Hematopoietic multipotent progenitor cell treated with erythropoietin and hydrocortisone succinate and interleukin-3 and kit ligand, for 6 days (in vitro differentiated cells): ENCODE results near the gene SMAD5.
A peak's percentile ranks its signal among the peaks of the same experiment; 100 is the strongest.

Experiments used
- DNase-seq: peaks from one replicate; pipeline ENCODE4 v3.0.0-alpha.2; 2015

SMAD5 gene

GRCh38 chr5:136115183-136115865, 17.3 kb upstream of the SMAD5 start:
- DNase-seq = no peak

- no peak for DNase-seq
Measured at GRCh38 chr5:136120529-136120928, 12.1 kb upstream of the SMAD5 start.

GRCh38 chr5:136123236-136123768, 9.3 kb upstream of the SMAD5 start:
- no peak for DNase-seq

- no peak for DNase-seq
Measured at GRCh38 chr5:136127560-136127959, 5.1 kb upstream of the SMAD5 start.

- no peak for DNase-seq
Measured at GRCh38 chr5:136128481-136128880, 4.2 kb upstream of the SMAD5 start.

GRCh38 chr5:136129445-136129844, 3.2 kb upstream of the SMAD5 start:
- DNase-seq = no peak

- DNase-seq = no peak
Measured at GRCh38 chr5:136130581-136130980, 2.1 kb upstream of the SMAD5 start.

- peak; percentile 26 for DNase-seq
Measured at GRCh38 chr5:136132087-136132486, 558 bp upstream of the SMAD5 start.

- peak; percentile 73 for DNase-seq
Measured at GRCh38 chr5:136133222-136133921, 727 bp downstream of the SMAD5 start.

GRCh38 chr5:136133922-136134379, 1.3 kb downstream of the SMAD5 start:
- DNase-seq = peak; percentile 61

GRCh38 chr5:136134653-136135052, 2.0 kb downstream of the SMAD5 start:
- DNase-seq = no peak

GRCh38 chr5:136135536-136135935, 2.9 kb downstream of the SMAD5 start:
- no peak for DNase-seq

GRCh38 chr5:136137497-136138220, 5.0 kb downstream of the SMAD5 start:
- DNase-seq = no peak

- no peak for DNase-seq
Measured at GRCh38 chr5:136141561-136141960, 8.9 kb downstream of the SMAD5 start.

GRCh38 chr5:136143312-136143711, 10.7 kb downstream of the SMAD5 start:
- no peak for DNase-seq

GRCh38 chr5:136143763-136144162, 11.1 kb downstream of the SMAD5 start:
- no peak for DNase-seq

- DNase-seq = no peak
Measured at GRCh38 chr5:136145030-136145429, 12.4 kb downstream of the SMAD5 start.

GRCh38 chr5:136146201-136146600, 13.6 kb downstream of the SMAD5 start:
- DNase-seq = no peak

- DNase-seq = no peak
Measured at GRCh38 chr5:136147632-136148031, 15.0 kb downstream of the SMAD5 start.

- DNase-seq = peak; percentile 46
Measured at GRCh38 chr5:136149891-136150290, 17.2 kb downstream of the SMAD5 start.

GRCh38 chr5:136153581-136154236, 21.1 kb downstream of the SMAD5 start:
- DNase-seq = no peak

- no peak for DNase-seq
Measured at GRCh38 chr5:136155078-136155477, 22.4 kb downstream of the SMAD5 start.

- no peak for DNase-seq
Measured at GRCh38 chr5:136155761-136156160, 23.1 kb downstream of the SMAD5 start.
